Heart left ventricle (tissue), 13 donors: ENCODE measurements around the gene GOLGA2.

Source experiments
- POLR2A ChIP-seq, 2 donors: fragments of 450-650 bp; IDR thresholded peaks; one replicate each; pipeline ENCODE4 v1.6.1; 2017; ENCODE audit warnings: antibody characterized with exemption in 2 of 2, mild to moderate bottlenecking in 2 of 2, moderate library complexity in 2 of 2
- TF ChIP-seq, protein P1 (sequence below), 12 donors: fragments of 200-600 bp; sonication (generic) in 4 of 12; IDR thresholded peaks; one replicate each; pipeline versions ENCODE4 v1.5.0 to v1.8.0; 2018 to 2022; ENCODE audit warnings: antibody characterized with exemption in 12 of 12, mild to moderate bottlenecking in 5 of 12
- donor health status: ischemic (EF 13 %, LVEDD 7.1; RV severe dilation, severe dysfunction).
- donor health status: DM: no; HTN: yes; CAD: no.
- donor health status: DM: no; HTN: no; CAD: no.
- donor health status: ischemic (EF 25% LVEDD 6.9; RV normal size, moderate dysfunction).
- donor health status: ischemic (EF 25% LVEDD 5.7; RV mildly dilated, moderate dysfunction).
- donor health status: ischemic (EF 35%, LVEDD 5.7; RV mildly dilated, moderate dysfunction).
- donor health status: nonischemic (EF 11% LVEDD 7.7; RV severe dilation, severe dysfunction).
- donor health status: DM: yes; HTN: yes; CAD: no.
- donor health status: PGD.
- donor health status: ischemic (EF 29% LVEDD 5.4; RV normal size, mild dysfunction).
- donor health status: nonischemic (EF 23%, LVEDD 6.1; RV moderate dilation, normal function).

DNA sequence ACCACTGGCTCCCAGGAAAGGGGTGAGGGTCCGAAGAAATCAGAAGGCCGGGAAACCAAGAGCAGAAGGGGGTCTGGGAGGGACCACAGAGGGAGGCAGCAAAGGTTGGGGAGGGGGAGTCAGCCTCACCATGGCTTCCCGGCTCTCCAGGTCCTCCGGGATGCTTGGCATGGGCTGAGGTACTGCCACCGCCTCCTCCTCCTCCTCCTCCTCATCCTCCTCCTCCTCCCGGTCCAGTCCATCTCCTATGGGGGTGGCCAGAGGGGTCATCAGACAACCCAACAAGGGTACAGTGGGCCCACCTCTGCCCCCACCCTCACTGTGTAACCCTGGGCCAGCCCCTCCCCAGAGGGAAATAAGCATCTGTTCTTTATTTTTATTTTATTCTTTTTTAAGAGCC, 17.5 kb downstream of the GOLGA2 start:
- TF ChIP-seq, protein P1, sequence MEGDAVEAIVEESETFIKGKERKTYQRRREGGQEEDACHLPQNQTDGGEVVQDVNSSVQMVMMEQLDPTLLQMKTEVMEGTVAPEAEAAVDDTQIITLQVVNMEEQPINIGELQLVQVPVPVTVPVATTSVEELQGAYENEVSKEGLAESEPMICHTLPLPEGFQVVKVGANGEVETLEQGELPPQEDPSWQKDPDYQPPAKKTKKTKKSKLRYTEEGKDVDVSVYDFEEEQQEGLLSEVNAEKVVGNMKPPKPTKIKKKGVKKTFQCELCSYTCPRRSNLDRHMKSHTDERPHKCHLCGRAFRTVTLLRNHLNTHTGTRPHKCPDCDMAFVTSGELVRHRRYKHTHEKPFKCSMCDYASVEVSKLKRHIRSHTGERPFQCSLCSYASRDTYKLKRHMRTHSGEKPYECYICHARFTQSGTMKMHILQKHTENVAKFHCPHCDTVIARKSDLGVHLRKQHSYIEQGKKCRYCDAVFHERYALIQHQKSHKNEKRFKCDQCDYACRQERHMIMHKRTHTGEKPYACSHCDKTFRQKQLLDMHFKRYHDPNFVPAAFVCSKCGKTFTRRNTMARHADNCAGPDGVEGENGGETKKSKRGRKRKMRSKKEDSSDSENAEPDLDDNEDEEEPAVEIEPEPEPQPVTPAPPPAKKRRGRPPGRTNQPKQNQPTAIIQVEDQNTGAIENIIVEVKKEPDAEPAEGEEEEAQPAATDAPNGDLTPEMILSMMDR (IDR thresholded peaks at IDR 0.05), result no peak
- no peak for TF ChIP-seq POLR2A (IDR thresholded peaks at IDR 0.05)
